ENCODE data around the gene ING3.

The ING3 gene

GRCh38 chr7:121023683-121024511, 73.3 kb downstream of the ING3 start:
- no peaks in the 10 kb centered on the region for H3K79me2 ChIP-seq (ENCODE audit: insufficient read depth, low read length)
- no peaks in the 10 kb centered on the region for H3K4me1 ChIP-seq (ENCODE audit: insufficient read depth, low read length, poor library complexity, severe bottlenecking)
- no peaks in the 10 kb centered on the region for H3K27me3 ChIP-seq (ENCODE audit: insufficient read depth, low read length, poor library complexity, severe bottlenecking)
- no peaks in the 10 kb centered on the region for H3F3A ChIP-seq (ENCODE audit: low read depth)
- no peaks in the 10 kb centered on the region for H4K20me1 ChIP-seq (ENCODE audit: insufficient read depth, low read length, poor library complexity, severe bottlenecking)
- H3K36me3 ChIP-seq (ENCODE audit: insufficient read depth, low read length) = no peaks in the 10 kb centered on the region
- no peak overlapping the region for H3K9ac ChIP-seq (ENCODE audit: low read depth, low read length, poor library complexity, severe bottlenecking)
- no peaks in the 10 kb centered on the region for H3K9me3 ChIP-seq (ENCODE audit: insufficient read depth, low read depth, low read length)
- H3K4me2 ChIP-seq (ENCODE audit: low read depth, low read length, poor library complexity, severe bottlenecking) = no peak overlapping the region
- no peak overlapping the region for H3K4me3 ChIP-seq (ENCODE audit: low read length, poor library complexity, severe bottlenecking)
- H2AFZ ChIP-seq (ENCODE audit: low read length) = no peak overlapping the region
- TF ChIP-seq CTCF (conservative IDR thresholded peaks at IDR 0.05; ENCODE audit: low read length) (no peak), EZH2phosphoT487 (IDR thresholded peaks at IDR 0.05; ENCODE audit: borderline replicate concordance) (no peak)
- H3K9me2 ChIP-seq (replicated peaks; ENCODE audit: low read depth, low read length) = no peaks in the 10 kb centered on the region

- TF ChIP-seq EZH2phosphoT487 (IDR thresholded peaks at IDR 0.05; ENCODE audit: borderline replicate concordance) = no peak
- no peak for TF ChIP-seq CTCF (conservative IDR thresholded peaks at IDR 0.05; ENCODE audit: low read length)
- no peak overlapping the region for H3K4me3 ChIP-seq (ENCODE audit: low read length, poor library complexity, severe bottlenecking)
- H3K27me3 ChIP-seq (ENCODE audit: insufficient read depth, low read length, poor library complexity, severe bottlenecking) = no peaks in the 10 kb centered on the region
- H4K20me1 ChIP-seq (ENCODE audit: insufficient read depth, low read length, poor library complexity, severe bottlenecking) = no peaks in the 10 kb centered on the region
- H2AFZ ChIP-seq (ENCODE audit: low read length) = no peak overlapping the region
- no peaks in the 10 kb centered on the region for H3F3A ChIP-seq (ENCODE audit: low read depth)
- H3K36me3 ChIP-seq (ENCODE audit: insufficient read depth, low read length) = no peaks in the 10 kb centered on the region
- no peak overlapping the region for H3K4me2 ChIP-seq (ENCODE audit: low read depth, low read length, poor library complexity, severe bottlenecking)
- H3K4me1 ChIP-seq (ENCODE audit: insufficient read depth, low read length, poor library complexity, severe bottlenecking) = no peaks in the 10 kb centered on the region
- no peak overlapping the region for H3K9ac ChIP-seq (ENCODE audit: low read depth, low read length, poor library complexity, severe bottlenecking)
- no peaks in the 10 kb centered on the region for H3K9me2 ChIP-seq (replicated peaks; ENCODE audit: low read depth, low read length)
- no peaks in the 10 kb centered on the region for H3K9me3 ChIP-seq (ENCODE audit: insufficient read depth, low read depth, low read length)
- no peaks in the 10 kb centered on the region for H3K79me2 ChIP-seq (ENCODE audit: insufficient read depth, low read length)
Observed at GRCh38 chr7:121024611-121025010, 74.0 kb downstream of the ING3 start.

- TF ChIP-seq EZH2phosphoT487 (IDR thresholded peaks at IDR 0.05; ENCODE audit: borderline replicate concordance) (no peak), CTCF (conservative IDR thresholded peaks at IDR 0.05; ENCODE audit: low read length) (no peak)
- H3K9ac ChIP-seq (ENCODE audit: low read depth, low read length, poor library complexity, severe bottlenecking) = no peak overlapping the region
- H3K4me2 ChIP-seq (ENCODE audit: low read depth, low read length, poor library complexity, severe bottlenecking) = no peak overlapping the region
- H3F3A ChIP-seq (ENCODE audit: low read depth) = no peaks in the 10 kb centered on the region
- no peaks in the 10 kb centered on the region for H3K27me3 ChIP-seq (ENCODE audit: insufficient read depth, low read length, poor library complexity, severe bottlenecking)
- H3K4me1 ChIP-seq (ENCODE audit: insufficient read depth, low read length, poor library complexity, severe bottlenecking) = no peaks in the 10 kb centered on the region
- no peaks in the 10 kb centered on the region for H3K79me2 ChIP-seq (ENCODE audit: insufficient read depth, low read length)
- no peak overlapping the region for H3K4me3 ChIP-seq (ENCODE audit: low read length, poor library complexity, severe bottlenecking)
- no peaks in the 10 kb centered on the region for H3K36me3 ChIP-seq (ENCODE audit: insufficient read depth, low read length)
- no peaks in the 10 kb centered on the region for H3K9me2 ChIP-seq (replicated peaks; ENCODE audit: low read depth, low read length)
- H2AFZ ChIP-seq (ENCODE audit: low read length) = no peak overlapping the region
- no peaks in the 10 kb centered on the region for H4K20me1 ChIP-seq (ENCODE audit: insufficient read depth, low read length, poor library complexity, severe bottlenecking)
- no peaks in the 10 kb centered on the region for H3K9me3 ChIP-seq (ENCODE audit: insufficient read depth, low read depth, low read length)
Observed at GRCh38 chr7:121026159-121026558, 75.6 kb downstream of the ING3 start.

Measured in Loucy (cell line).